ENCODE data around the gene LRBA.
A peak's percentile ranks its signal among the peaks of the same experiment; 100 is the strongest.

The LRBA gene

DNA sequence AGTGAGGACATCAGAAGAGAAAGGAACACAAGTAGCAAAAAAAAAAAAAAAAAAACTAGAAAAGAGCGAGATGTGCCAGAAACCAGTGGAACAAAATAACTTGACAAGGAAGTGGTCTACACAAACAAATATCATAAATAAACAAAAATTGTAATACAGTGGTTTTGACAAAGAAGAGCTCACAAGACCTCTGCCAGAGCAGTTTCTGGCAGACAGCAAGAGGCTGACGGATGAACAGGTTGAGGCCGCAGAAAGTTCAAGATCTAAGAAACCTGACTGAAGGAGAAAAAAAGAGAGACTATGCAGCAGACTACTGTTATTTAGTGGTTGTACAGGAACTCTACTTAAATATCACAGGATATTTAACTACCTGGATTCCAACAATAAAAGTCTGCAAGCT, 367.0 kb downstream of the LRBA start:
- no peaks in the 10 kb centered on the region for H3K36me3 ChIP-seq (ENCODE audit: control insufficient read depth in 1 of 2, insufficient read depth in 2 of 2, low read length in 2 of 2)
- H3K4me3 ChIP-seq (ENCODE audit: low read depth in 1 of 2, low read length in 2 of 2): no peak overlapping the region
- H3K4me1 ChIP-seq (ENCODE audit: control insufficient read depth in 1 of 2, insufficient read depth in 2 of 2, low read length in 2 of 2): no peaks in the 10 kb centered on the region
- no peak overlapping the region for H3K9ac ChIP-seq (ENCODE audit: low read depth in 1 of 2, low read length in 2 of 2)
- H3K27me3 ChIP-seq (ENCODE audit: control insufficient read depth in 1 of 2, insufficient read depth in 2 of 2, low read length in 2 of 2): no peaks in the 10 kb centered on the region
- no peak overlapping the region for H3K27ac ChIP-seq (ENCODE audit: low read depth, low read length)
- no peaks in the 10 kb centered on the region for H3K9me3 ChIP-seq (ENCODE audit: control insufficient read depth in 1 of 2, low read length in 2 of 2)

DNA sequence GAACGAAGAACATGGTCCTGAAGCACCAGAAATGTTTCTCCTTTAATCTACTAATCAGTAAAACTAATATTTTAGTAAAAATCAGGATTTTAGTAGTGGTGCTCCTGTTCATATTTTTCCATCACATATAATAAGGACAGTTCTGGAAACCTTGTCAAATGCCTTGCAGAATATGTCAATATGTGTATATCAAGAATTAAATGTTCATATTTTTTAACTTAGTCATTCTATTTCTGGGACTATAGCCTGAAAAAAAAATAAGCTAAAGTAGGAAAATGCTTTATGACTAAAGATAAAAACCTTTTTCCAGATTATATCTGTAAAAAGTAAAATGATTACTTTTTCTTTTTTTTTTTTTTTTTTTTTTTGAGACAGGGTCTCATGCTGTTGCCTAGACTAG, 368.1 kb downstream of the LRBA start:
- no peak overlapping the region for H3K4me3 ChIP-seq (ENCODE audit: low read depth in 1 of 2, low read length in 2 of 2)
- no peaks in the 10 kb centered on the region for H3K9me3 ChIP-seq (ENCODE audit: control insufficient read depth in 1 of 2, low read length in 2 of 2)
- H3K27me3 ChIP-seq (ENCODE audit: control insufficient read depth in 1 of 2, insufficient read depth in 2 of 2, low read length in 2 of 2): no peaks in the 10 kb centered on the region
- H3K36me3 ChIP-seq (ENCODE audit: control insufficient read depth in 1 of 2, insufficient read depth in 2 of 2, low read length in 2 of 2): no peaks in the 10 kb centered on the region
- H3K4me1 ChIP-seq (ENCODE audit: control insufficient read depth in 1 of 2, insufficient read depth in 2 of 2, low read length in 2 of 2): no peaks in the 10 kb centered on the region
- no peak overlapping the region for H3K9ac ChIP-seq (ENCODE audit: low read depth in 1 of 2, low read length in 2 of 2)
- H3K27ac ChIP-seq (ENCODE audit: low read depth, low read length): no peak overlapping the region

DNA sequence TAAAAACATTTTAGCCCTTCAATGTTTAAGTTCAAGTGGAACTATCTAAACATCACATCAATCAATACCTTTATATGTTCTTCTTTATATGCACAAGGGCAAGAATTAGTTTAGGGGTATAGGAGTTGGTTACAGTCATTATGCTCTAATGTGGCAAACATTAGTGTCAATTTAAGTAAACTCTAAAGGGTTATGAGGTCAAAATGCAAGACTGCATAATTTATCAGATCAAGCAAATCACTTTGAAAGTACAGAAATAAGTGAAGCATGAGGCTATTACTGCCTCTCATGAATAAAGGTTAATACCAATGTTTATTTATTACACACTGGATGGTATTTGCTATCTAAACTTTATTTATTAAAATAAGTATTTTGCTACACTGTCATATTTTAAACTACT, 373.5 kb downstream of the LRBA start:
- Histone ChIP-seq H3K4me3 (ENCODE audit: low read depth in 1 of 2, low read length in 2 of 2) (no peak overlapping the region), H3K27ac (ENCODE audit: low read depth, low read length) (no peak overlapping the region), H3K9me3 (ENCODE audit: control insufficient read depth in 1 of 2, low read length in 2 of 2) (peaks cover 0 to 6% of the 10 kb centered on the region in 2 donors)

DNA sequence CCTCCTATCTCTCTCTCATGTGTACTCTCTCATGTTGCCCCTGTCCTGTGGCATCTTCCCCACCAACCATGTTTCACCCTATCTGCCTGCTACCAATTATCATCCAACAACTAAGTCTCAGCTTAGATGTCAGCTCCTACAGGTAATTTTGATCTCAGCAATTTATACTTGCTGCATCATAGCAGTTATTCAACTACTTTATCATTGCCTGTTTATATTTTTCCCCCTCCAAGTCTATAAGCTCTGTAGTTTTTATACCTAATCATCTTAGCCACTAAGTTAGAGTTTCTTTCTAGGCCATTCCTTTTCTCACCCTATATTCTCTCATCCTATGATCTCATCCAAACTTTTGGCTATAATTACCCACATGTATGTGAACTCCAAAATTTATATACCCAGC, 382.4 kb downstream of the LRBA start:
- Histone ChIP-seq H3K4me3 (ENCODE audit: low read depth in 1 of 2, low read length in 2 of 2) (no peak overlapping the region), H3K4me1 (ENCODE audit: control insufficient read depth in 1 of 2, insufficient read depth in 2 of 2, low read length in 2 of 2) (no peaks in the 10 kb centered on the region), H3K9me3 (ENCODE audit: control insufficient read depth in 1 of 2, low read length in 2 of 2) (peaks cover 0 to 4% of the 10 kb centered on the region in 2 donors), H3K9ac (ENCODE audit: low read depth in 1 of 2, low read length in 2 of 2) (no peak overlapping the region), H3K27me3 (ENCODE audit: control insufficient read depth in 1 of 2, insufficient read depth in 2 of 2, low read length in 2 of 2) (no peaks in the 10 kb centered on the region), H3K27ac (ENCODE audit: low read depth, low read length) (no peak overlapping the region), H3K36me3 (ENCODE audit: control insufficient read depth in 1 of 2, insufficient read depth in 2 of 2, low read length in 2 of 2) (peaks cover 0 to 4% of the 10 kb centered on the region in 2 donors)

More for the DNA sequence above, 373.5 kb downstream of the LRBA start:
- H3K9ac ChIP-seq (ENCODE audit: low read depth in 1 of 2, low read length in 2 of 2): no peak overlapping the region
- no peaks in the 10 kb centered on the region for H3K4me1 ChIP-seq (ENCODE audit: control insufficient read depth in 1 of 2, insufficient read depth in 2 of 2, low read length in 2 of 2)
- H3K36me3 ChIP-seq (ENCODE audit: control insufficient read depth in 1 of 2, insufficient read depth in 2 of 2, low read length in 2 of 2): peaks cover 0 to 4% of the 10 kb centered on the region in 2 donors
- H3K27me3 ChIP-seq (ENCODE audit: control insufficient read depth in 1 of 2, insufficient read depth in 2 of 2, low read length in 2 of 2): no peaks in the 10 kb centered on the region

DNA sequence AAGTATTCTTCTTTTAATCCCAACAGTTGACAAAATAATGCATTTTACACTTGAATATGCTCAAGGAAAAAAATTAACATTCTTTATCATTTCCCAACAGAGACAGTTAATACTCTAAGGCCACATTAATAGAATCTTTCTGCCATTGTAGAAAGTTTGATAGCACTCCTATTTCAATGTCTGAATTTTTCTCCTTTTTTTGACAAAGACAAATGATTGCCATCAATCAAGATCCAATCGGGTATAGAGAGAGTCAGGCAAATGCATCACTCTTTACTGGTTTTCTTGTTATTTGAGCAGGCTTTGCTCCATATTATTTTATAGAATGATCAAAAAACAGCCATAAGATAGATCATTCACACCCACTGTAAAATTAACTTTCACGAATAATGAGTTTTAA, 387.0 kb downstream of the LRBA start:
- no peaks in the 10 kb centered on the region for H3K4me1 ChIP-seq (ENCODE audit: control insufficient read depth in 1 of 2, insufficient read depth in 2 of 2, low read length in 2 of 2)
- H3K36me3 ChIP-seq (ENCODE audit: control insufficient read depth in 1 of 2, insufficient read depth in 2 of 2, low read length in 2 of 2): no peaks in the 10 kb centered on the region
- no peak overlapping the region for H3K9ac ChIP-seq (ENCODE audit: low read depth in 1 of 2, low read length in 2 of 2)
- H3K27ac ChIP-seq (ENCODE audit: low read depth, low read length): no peak overlapping the region
- no peak overlapping the region for H3K4me3 ChIP-seq (ENCODE audit: low read depth in 1 of 2, low read length in 2 of 2)
- H3K27me3 ChIP-seq (ENCODE audit: control insufficient read depth in 1 of 2, insufficient read depth in 2 of 2, low read length in 2 of 2): no peaks in the 10 kb centered on the region
- H3K9me3 ChIP-seq (ENCODE audit: control insufficient read depth in 1 of 2, low read length in 2 of 2): no peaks in the 10 kb centered on the region

DNA sequence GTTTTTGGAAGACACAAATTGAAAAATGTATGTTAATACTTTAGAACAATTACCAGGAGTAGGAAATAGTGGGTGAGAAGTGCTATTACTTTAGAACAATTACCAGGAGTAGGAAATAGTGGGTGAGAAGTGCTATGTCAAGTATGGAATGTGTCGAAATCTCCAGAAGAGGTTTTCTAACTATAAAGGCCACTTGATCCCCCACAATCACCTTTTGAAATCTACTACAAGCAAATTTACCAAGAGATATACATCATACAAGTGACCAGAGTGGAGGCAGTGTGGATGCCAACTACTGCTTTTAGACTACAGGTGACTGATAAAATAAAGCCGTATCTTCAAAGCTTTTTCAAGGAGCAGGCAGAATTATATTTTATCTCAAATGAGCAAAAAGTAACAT, 390.1 kb downstream of the LRBA start:
- Histone ChIP-seq H3K9ac (ENCODE audit: low read depth in 1 of 2, low read length in 2 of 2) (no peak overlapping the region), H3K4me1 (ENCODE audit: control insufficient read depth in 1 of 2, insufficient read depth in 2 of 2, low read length in 2 of 2) (no peaks in the 10 kb centered on the region), H3K4me3 (ENCODE audit: low read depth in 1 of 2, low read length in 2 of 2) (no peak overlapping the region), H3K36me3 (ENCODE audit: control insufficient read depth in 1 of 2, insufficient read depth in 2 of 2, low read length in 2 of 2) (no peaks in the 10 kb centered on the region), H3K27me3 (ENCODE audit: control insufficient read depth in 1 of 2, insufficient read depth in 2 of 2, low read length in 2 of 2) (no peaks in the 10 kb centered on the region), H3K27ac (ENCODE audit: low read depth, low read length) (no peak overlapping the region), H3K9me3 (ENCODE audit: control insufficient read depth in 1 of 2, low read length in 2 of 2) (no peaks in the 10 kb centered on the region)

DNA sequence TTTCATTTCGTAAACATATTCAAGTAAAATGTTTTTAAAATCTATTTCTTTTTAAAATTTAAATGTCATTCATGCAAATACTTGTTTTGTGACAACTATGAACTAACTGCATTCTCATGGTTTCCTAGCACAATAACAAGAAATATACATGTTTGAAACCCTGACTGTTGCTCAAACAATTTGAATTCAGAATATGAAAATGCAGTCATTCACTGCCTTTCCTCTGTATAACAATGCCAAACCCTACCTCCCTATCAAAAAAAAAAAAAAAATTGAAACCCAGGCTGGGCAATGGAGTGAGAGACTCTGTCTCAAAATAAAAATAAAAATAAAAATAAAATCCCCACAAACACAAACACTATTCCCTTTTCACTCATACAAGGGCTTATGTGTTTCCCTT, 391.0 kb downstream of the LRBA start:
- Histone ChIP-seq H3K27ac (ENCODE audit: low read depth, low read length) (no peak overlapping the region), H3K27me3 (ENCODE audit: control insufficient read depth in 1 of 2, insufficient read depth in 2 of 2, low read length in 2 of 2) (no peaks in the 10 kb centered on the region), H3K9me3 (ENCODE audit: control insufficient read depth in 1 of 2, low read length in 2 of 2) (no peaks in the 10 kb centered on the region), H3K4me1 (ENCODE audit: control insufficient read depth in 1 of 2, insufficient read depth in 2 of 2, low read length in 2 of 2) (peaks cover 0 to 7% of the 10 kb centered on the region in 2 donors), H3K4me3 (ENCODE audit: low read depth in 1 of 2, low read length in 2 of 2) (no peak overlapping the region), H3K36me3 (ENCODE audit: control insufficient read depth in 1 of 2, insufficient read depth in 2 of 2, low read length in 2 of 2) (no peaks in the 10 kb centered on the region), H3K9ac (ENCODE audit: low read depth in 1 of 2, low read length in 2 of 2) (no peak overlapping the region)

DNA sequence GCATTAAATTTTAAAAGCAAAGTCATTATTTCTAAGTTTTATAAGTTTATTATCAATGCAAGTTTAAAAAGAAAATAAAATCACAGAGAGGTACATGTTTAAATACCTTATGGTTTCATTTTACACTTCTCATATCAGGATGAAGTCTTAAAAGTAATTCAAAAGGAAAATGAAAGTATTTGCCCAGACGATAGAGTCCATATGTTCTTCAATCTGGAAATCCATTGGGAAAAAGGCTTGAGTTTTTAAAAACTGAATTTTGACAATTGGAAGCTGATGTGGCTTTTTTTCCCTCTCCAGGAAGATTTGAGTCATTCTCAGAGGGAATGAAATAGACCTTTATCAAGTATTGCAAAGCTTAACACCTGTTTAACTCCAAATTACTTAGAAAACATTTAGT, 396.0 kb downstream of the LRBA start:
- Histone ChIP-seq H3K27ac (ENCODE audit: low read depth, low read length) (no peak overlapping the region), H3K4me1 (ENCODE audit: control insufficient read depth in 1 of 2, insufficient read depth in 2 of 2, low read length in 2 of 2) (peaks cover 0 to 9% of the 10 kb centered on the region in 2 donors), H3K9me3 (ENCODE audit: control insufficient read depth in 1 of 2, low read length in 2 of 2) (no peaks in the 10 kb centered on the region), H3K27me3 (ENCODE audit: control insufficient read depth in 1 of 2, insufficient read depth in 2 of 2, low read length in 2 of 2) (no peaks in the 10 kb centered on the region), H3K9ac (ENCODE audit: low read depth in 1 of 2, low read length in 2 of 2) (no peak overlapping the region), H3K4me3 (ENCODE audit: low read depth in 1 of 2, low read length in 2 of 2) (peak overlapping the region; percentile 44 to 56), H3K36me3 (ENCODE audit: control insufficient read depth in 1 of 2, insufficient read depth in 2 of 2, low read length in 2 of 2) (peaks cover 0 to 5% of the 10 kb centered on the region in 2 donors)

DNA sequence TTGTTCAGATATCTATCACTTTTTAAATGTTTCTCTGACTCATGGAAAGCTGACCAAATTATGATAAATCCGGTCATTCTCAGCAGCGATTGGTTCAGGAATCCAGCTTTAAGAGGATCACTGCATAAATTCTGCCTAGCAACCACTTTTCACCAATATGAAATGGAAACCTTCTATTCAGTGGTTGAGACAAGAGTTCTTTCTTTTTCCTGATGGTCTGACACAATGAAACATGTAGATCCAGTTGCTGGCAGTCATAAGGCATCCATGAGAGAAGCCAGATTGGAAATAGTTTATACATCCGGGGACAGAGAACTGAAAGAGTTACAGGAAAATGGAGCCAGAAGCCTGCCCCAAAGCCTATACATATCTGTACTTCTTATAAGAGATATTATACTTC, 406.0 kb downstream of the LRBA start:
- H3K27me3 ChIP-seq (ENCODE audit: control insufficient read depth in 1 of 2, insufficient read depth in 2 of 2, low read length in 2 of 2): no peaks in the 10 kb centered on the region
- H3K9me3 ChIP-seq (ENCODE audit: control insufficient read depth in 1 of 2, low read length in 2 of 2): no peaks in the 10 kb centered on the region
- no peak overlapping the region for H3K4me3 ChIP-seq (ENCODE audit: low read depth in 1 of 2, low read length in 2 of 2)
- no peak overlapping the region for H3K9ac ChIP-seq (ENCODE audit: low read depth in 1 of 2, low read length in 2 of 2)
- H3K27ac ChIP-seq (ENCODE audit: low read depth, low read length): no peak overlapping the region
- H3K36me3 ChIP-seq (ENCODE audit: control insufficient read depth in 1 of 2, insufficient read depth in 2 of 2, low read length in 2 of 2): no peaks in the 10 kb centered on the region
- H3K4me1 ChIP-seq (ENCODE audit: control insufficient read depth in 1 of 2, insufficient read depth in 2 of 2, low read length in 2 of 2): no peaks in the 10 kb centered on the region

DNA sequence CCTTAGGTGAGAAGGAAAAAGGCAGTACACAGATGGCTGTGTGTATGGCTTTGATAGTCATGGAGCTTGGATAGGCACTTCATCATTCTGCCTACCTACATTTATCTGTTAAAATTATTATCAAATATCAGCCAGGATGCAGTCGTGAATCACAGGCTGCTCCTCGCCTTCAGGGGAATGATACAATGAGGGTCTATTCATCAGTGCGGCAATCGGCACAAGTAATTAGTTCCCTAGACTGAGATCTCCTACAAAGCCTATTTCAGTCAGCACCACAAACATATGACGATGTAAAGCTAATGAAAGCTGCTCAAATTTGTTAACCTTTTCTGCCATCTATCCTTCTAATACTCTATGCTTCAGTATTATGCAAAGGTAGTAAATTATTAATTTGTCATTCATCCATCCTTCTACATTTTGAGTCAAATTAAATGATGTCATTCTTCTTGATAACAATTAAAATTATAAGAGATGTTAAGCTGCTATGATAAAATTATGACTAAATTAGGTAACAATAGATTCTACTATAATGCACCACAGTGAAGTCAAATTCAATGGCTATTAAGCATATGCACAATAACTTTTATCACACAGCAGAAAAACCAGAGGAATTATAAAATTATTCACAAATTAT, 414.2 kb downstream of the LRBA start:
- no peak overlapping the region for H3K4me3 ChIP-seq (ENCODE audit: low read depth in 1 of 2, low read length in 2 of 2)
- no peaks in the 10 kb centered on the region for H3K27me3 ChIP-seq (ENCODE audit: control insufficient read depth in 1 of 2, insufficient read depth in 2 of 2, low read length in 2 of 2)

DNA sequence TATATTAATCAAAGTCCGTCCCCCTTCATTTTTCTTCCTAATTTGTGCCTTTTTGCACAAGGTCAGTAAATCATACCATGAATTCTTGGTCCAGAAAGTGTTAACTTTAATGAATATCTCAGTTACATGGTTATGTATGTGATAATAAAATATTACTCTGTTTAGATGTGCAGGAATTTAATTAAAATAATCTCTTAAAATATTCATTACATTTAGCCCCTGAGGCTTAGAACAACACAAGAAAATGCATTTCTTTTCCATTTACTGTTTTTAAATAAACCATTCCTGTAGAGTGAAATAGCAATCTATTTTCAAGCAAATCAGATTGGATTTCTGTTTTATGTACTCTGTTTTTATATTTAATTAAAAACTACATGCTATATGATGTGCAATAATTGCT, 415.5 kb downstream of the LRBA start:
- H3K27me3 ChIP-seq (ENCODE audit: control insufficient read depth in 1 of 2, insufficient read depth in 2 of 2, low read length in 2 of 2): no peaks in the 10 kb centered on the region
- no peak overlapping the region for H3K27ac ChIP-seq (ENCODE audit: low read depth, low read length)
- H3K4me3 ChIP-seq (ENCODE audit: low read depth in 1 of 2, low read length in 2 of 2): no peak overlapping the region
- no peak overlapping the region for H3K9ac ChIP-seq (ENCODE audit: low read depth in 1 of 2, low read length in 2 of 2)
- no peaks in the 10 kb centered on the region for H3K9me3 ChIP-seq (ENCODE audit: control insufficient read depth in 1 of 2, low read length in 2 of 2)
- H3K36me3 ChIP-seq (ENCODE audit: control insufficient read depth in 1 of 2, insufficient read depth in 2 of 2, low read length in 2 of 2): peaks cover 0 to 11% of the 10 kb centered on the region in 2 donors
- H3K4me1 ChIP-seq (ENCODE audit: control insufficient read depth in 1 of 2, insufficient read depth in 2 of 2, low read length in 2 of 2): no peaks in the 10 kb centered on the region

More for the DNA sequence above, 414.2 kb downstream of the LRBA start:
- Histone ChIP-seq H3K9me3 (ENCODE audit: control insufficient read depth in 1 of 2, low read length in 2 of 2) (no peaks in the 10 kb centered on the region), H3K9ac (ENCODE audit: low read depth in 1 of 2, low read length in 2 of 2) (no peak overlapping the region), H3K36me3 (ENCODE audit: control insufficient read depth in 1 of 2, insufficient read depth in 2 of 2, low read length in 2 of 2) (peaks cover 0 to 11% of the 10 kb centered on the region in 2 donors), H3K4me1 (ENCODE audit: control insufficient read depth in 1 of 2, insufficient read depth in 2 of 2, low read length in 2 of 2) (no peaks in the 10 kb centered on the region), H3K27ac (ENCODE audit: low read depth, low read length) (no peak overlapping the region)

Measured in duodenal mucosa (tissue), 2 donors.